DOHH2 (cell line): Measurements from ENCODE around the gene CAPN10.

Experiments
- H3F3A ChIP-seq: fragments of 200-600 bp; sonication (generic), shearing (Covaris generic); 2 replicates; pipeline ENCODE4 v1.6.0; 2016; ENCODE audit warnings: antibody characterized with exemption, mild to moderate bottlenecking; ENCODE audit not compliant: control insufficient read depth, insufficient read depth
- H3K27ac ChIP-seq: fragments of 200-600 bp; sonication (generic); 2 replicates; pipeline ENCODE4 v1.5.1; 2014; ENCODE audit warnings: low read depth, mild to moderate bottlenecking, low read length, moderate library complexity
- H3K27me3 ChIP-seq: fragments of 200-600 bp; sonication (generic); 2 replicates; pipeline ENCODE4 v1.6.1; 2014; ENCODE audit warnings: mild to moderate bottlenecking, low read length, mixed read lengths; ENCODE audit not compliant: control insufficient read depth
- H3K36me3 ChIP-seq: fragments of 200-600 bp; sonication (generic); 2 replicates; pipeline ENCODE4 v1.6.1; 2014; ENCODE audit warnings: mild to moderate bottlenecking, low read length, moderate library complexity, mixed read lengths; ENCODE audit not compliant: control insufficient read depth
- H3K4me1 ChIP-seq: fragments of 200-600 bp; sonication (generic); 2 replicates; pipeline ENCODE4 v1.6.1; 2014; ENCODE audit warnings: mild to moderate bottlenecking, low read length, mixed read lengths; ENCODE audit not compliant: control insufficient read depth
- H3K4me2 ChIP-seq: fragments of 200-600 bp; sonication (generic); 2 replicates; pipeline ENCODE4 v1.6.0; 2014; ENCODE audit warnings: mild to moderate bottlenecking, low read length, moderate library complexity
- H3K4me3 ChIP-seq: fragments of 200-600 bp; sonication (generic); 2 replicates; pipeline ENCODE4 v1.5.1; 2014; ENCODE audit warnings: mild to moderate bottlenecking, low read length, mixed read lengths
- H3K79me2 ChIP-seq: fragments of 200-600 bp; sonication (generic); 2 replicates; pipeline ENCODE4 v1.6.1; 2014; ENCODE audit warnings: mild to moderate bottlenecking, low read length, mixed read lengths; ENCODE audit not compliant: control insufficient read depth
- H3K9me2 ChIP-seq: fragments of 200-600 bp; sonication (generic); replicated peaks from 2 replicates; pipeline ENCODE4 v1.6.1; 2014; ENCODE audit warnings: mild to moderate bottlenecking, low read length, mixed read lengths; ENCODE audit not compliant: control insufficient read depth
- H3K9me3 ChIP-seq: fragments of 200-600 bp; sonication (generic); 2 replicates; pipeline ENCODE4 v1.6.1; 2014; ENCODE audit warnings: antibody characterized with exemption, low read length, mixed read lengths; ENCODE audit not compliant: control insufficient read depth, insufficient read depth
- H4K20me1 ChIP-seq: fragments of 200-600 bp; sonication (generic); 2 replicates; pipeline ENCODE4 v1.6.0; 2014; ENCODE audit warnings: low read depth, mild to moderate bottlenecking, antibody characterized with exemption, low read length, moderate library complexity; ENCODE audit not compliant: control insufficient read depth, insufficient read depth
- CTCF ChIP-seq: fragments of 200-600 bp; sonication (generic); IDR thresholded peaks from one replicate; pipeline ENCODE4 v1.5.1; 2014; ENCODE audit warnings: antibody characterized with exemption, mild to moderate bottlenecking, low read depth, low read length; ENCODE audit not compliant: poor library complexity, severe bottlenecking
- EZH2phosphoT487 ChIP-seq: fragments of 200-600 bp; sonication (generic); IDR thresholded peaks from 2 replicates; pipeline ENCODE4 v1.6.1; 2017; ENCODE audit warnings: borderline replicate concordance, mild to moderate bottlenecking, antibody characterized with exemption, low read length, moderate library complexity, mixed read lengths

CAPN10 gene

DNA sequence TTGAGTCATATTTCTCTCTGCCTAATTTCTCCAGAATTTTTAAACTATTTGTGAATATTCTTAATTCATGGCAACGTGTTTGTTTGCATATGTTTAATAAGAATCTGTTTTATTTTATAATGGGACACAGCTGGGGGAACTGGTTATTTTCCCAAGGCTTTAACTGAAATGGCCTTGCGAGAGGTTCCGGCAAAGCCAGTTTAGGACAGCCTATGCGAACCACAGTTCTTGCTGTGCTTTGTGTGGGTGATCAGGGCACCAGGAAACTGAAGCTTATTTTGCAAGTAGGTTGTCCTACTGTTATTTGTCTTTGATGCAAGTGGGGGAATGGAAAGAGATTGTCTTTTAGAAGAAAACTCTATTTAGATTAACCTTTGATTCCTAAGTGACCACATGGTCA, 35.2 kb upstream of the CAPN10 start:
- Histone ChIP-seq H3K4me3 (no peak overlapping the region), H3K4me2 (no peak overlapping the region), H3K27ac (peak overlapping the region; percentile 24; the same call in 1 of the 2 replicates), H3K79me2 (peaks cover 51% of the 10 kb centered on the region), H3K9me2 (no peaks in the 10 kb centered on the region), H4K20me1 (no peaks in the 10 kb centered on the region), H3K27me3 (no peaks in the 10 kb centered on the region), H3K4me1 (peaks cover 11% of the 10 kb centered on the region), H3K36me3 (peaks cover 55% of the 10 kb centered on the region), H3K9me3 (no peaks in the 10 kb centered on the region), H3F3A (0 out of 2 replicates have a peak, but pooled peaks cover 4% of the 10 kb centered on the region)
- TF ChIP-seq EZH2phosphoT487 (no peak), CTCF (no peak)

DNA sequence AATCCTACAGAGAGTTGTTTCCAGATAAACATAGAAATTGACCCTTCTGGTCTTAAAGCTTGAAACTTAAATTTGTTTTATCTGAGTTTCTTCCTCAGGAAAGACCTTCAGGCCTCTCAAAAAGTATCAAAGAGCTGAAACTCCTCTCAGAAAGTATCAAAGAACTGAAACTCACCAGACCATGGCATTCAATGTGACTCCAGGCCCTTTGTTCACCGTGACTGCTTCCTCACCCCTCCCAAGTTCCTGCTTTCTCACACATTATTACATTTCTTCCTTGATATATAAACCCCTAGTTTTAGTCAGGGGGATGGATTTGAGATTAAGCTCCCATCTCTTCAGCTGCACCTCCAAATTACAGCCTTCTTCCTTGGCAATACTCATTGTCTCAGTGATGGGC, 34.7 kb upstream of the CAPN10 start:
- Histone ChIP-seq H4K20me1 (no peaks in the 10 kb centered on the region), H3K4me2 (no peak overlapping the region), H3K36me3 (peaks cover 60% of the 10 kb centered on the region), H3K27ac (peak overlapping the region; percentile 24; the same call in 1 of the 2 replicates), H3K9me2 (no peaks in the 10 kb centered on the region), H3K27me3 (no peaks in the 10 kb centered on the region), H3K79me2 (peaks cover 57% of the 10 kb centered on the region), H3F3A (0 out of 2 replicates have a peak, but pooled peaks cover 4% of the 10 kb centered on the region), H3K4me1 (peaks cover 11% of the 10 kb centered on the region), H3K9me3 (no peaks in the 10 kb centered on the region), H3K4me3 (no peak overlapping the region)
- no peak for TF ChIP-seq CTCF
- no peak for TF ChIP-seq EZH2phosphoT487

DNA sequence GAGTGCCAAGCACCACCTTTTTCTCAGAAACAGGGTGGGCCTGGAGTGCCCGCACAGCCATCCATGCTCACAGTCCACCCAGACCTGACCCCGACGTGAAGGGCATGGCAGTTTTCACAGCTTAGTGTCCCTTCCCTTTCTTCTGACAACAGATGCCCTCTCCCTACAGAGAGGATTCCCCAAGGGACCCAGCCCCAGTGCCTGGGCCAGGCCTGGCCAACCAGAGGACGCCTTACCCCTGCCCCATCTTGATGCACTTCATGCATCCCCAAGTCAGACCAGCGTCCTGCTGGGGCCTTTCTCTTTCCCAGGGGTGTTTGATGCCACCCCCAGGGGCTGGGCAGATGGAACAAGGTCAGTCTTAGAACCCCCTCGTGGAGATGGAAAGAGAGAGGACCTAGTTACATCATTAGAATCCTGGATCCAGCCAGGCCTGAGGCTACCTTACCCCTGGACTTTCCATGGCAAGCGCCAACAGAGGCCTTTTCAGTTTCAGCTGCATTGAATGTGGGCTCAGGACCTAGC, 32.5 kb upstream of the CAPN10 start:
- Histone ChIP-seq H3F3A (peaks cover 6% of the 10 kb centered on the region; the same call in 1 of the 2 replicates), H3K9me2 (no peaks in the 10 kb centered on the region), H3K79me2 (peaks cover 79% of the 10 kb centered on the region), H3K27me3 (no peaks in the 10 kb centered on the region), H3K9me3 (no peaks in the 10 kb centered on the region), H4K20me1 (no peaks in the 10 kb centered on the region), H3K4me2 (no peak overlapping the region), H3K4me3 (no peak overlapping the region), H3K4me1 (peaks cover 25% of the 10 kb centered on the region), H3K36me3 (peaks cover 77% of the 10 kb centered on the region), H3K27ac (no peak overlapping the region)
- TF ChIP-seq CTCF (no peak), EZH2phosphoT487 (no peak)
